ENCODE data around the gene MEGF6. TPM values are rescaled to one million over a fixed set of nuclear protein-coding genes. Genes with fewer than 3 reads are reported as not detected.

MEGF6 gene
- total and polyA plus RNA-seq, 7 donors: 0.67 to 5.5 (median 3.7) TPM

- Histone ChIP-seq H3K27ac (no peak overlapping the region), H3K9me3 (no peaks in the 10 kb centered on the region), H3K27me3 (ENCODE audit: insufficient read depth in 3 of 3, low read length in 2 of 3) (no peaks in the 10 kb centered on the region), H3K4me1 (peaks cover 3% of the 10 kb centered on the region), H3K36me3 (ENCODE audit: insufficient read depth in 1 of 2, low read depth in 1 of 2) (no peaks in the 10 kb centered on the region), H3K4me3 (no peak overlapping the region)
- WGBS, 3 donors: 82 to 87% (median 83%) methylated on average over 12 of the region's 12 CpGs
- DNase-seq: no peak
- peak; percentile 62 for TF ChIP-seq CTCF (IDR thresholded peaks at IDR 0.05)
- no peak for ATAC-seq
- intact Hi-C loops (cut with DNase I): no loop called here
Measured at GRCh38 chr1:3518256-3518655, 93.1 kb downstream of the MEGF6 start.

GRCh38 chr1:3516911-3517675 lies 94.2 kb downstream of the MEGF6 start:
- WGBS, 3 donors: 61 to 73% (median 66%) methylated on average over 26 to 27 of the region's 27 CpGs
- no peak overlapping the region for H3K4me3 ChIP-seq
- ATAC-seq: peak in 1 of 4 donors; percentile 15

GRCh38 chr1:3516481-3516869 lies 94.8 kb downstream of the MEGF6 start:
- Histone ChIP-seq H3K4me3 (no peak overlapping the region), H3K27me3 (ENCODE audit: insufficient read depth in 3 of 3, low read length in 2 of 3) (no peaks in the 10 kb centered on the region), H3K27ac (no peak overlapping the region), H3K4me1 (peaks cover 3% of the 10 kb centered on the region), H3K9me3 (no peaks in the 10 kb centered on the region), H3K36me3 (ENCODE audit: insufficient read depth in 1 of 2, low read depth in 1 of 2) (no peaks in the 10 kb centered on the region)
- DNase-seq: no peak
- intact Hi-C loops (cut with DNase I): no loop called here
- ATAC-seq: no peak
- TF ChIP-seq CTCF (IDR thresholded peaks at IDR 0.05): no peak
- 84 to 90% (median 88%) methylated on average over 15 of the region's 15 CpGs for WGBS, 3 donors

More at GRCh38 chr1:3516911-3517675, 94.2 kb downstream of the MEGF6 start:
- intact Hi-C loops (cut with DNase I): no loop called here
- no peak for DNase-seq
- H3K36me3 ChIP-seq (ENCODE audit: insufficient read depth in 1 of 2, low read depth in 1 of 2): no peaks in the 10 kb centered on the region
- no peak for TF ChIP-seq CTCF (IDR thresholded peaks at IDR 0.05)
- peaks cover 3% of the 10 kb centered on the region for H3K4me1 ChIP-seq
- no peaks in the 10 kb centered on the region for H3K9me3 ChIP-seq
- H3K27me3 ChIP-seq (ENCODE audit: insufficient read depth in 3 of 3, low read length in 2 of 3): no peaks in the 10 kb centered on the region
- no peak overlapping the region for H3K27ac ChIP-seq

GRCh38 chr1:3515774-3516480 lies 95.4 kb downstream of the MEGF6 start:
- WGBS, 3 donors: 67 to 72% (median 71%) methylated on average over 19 of the region's 19 CpGs
- no peak overlapping the region for H3K4me3 ChIP-seq
- H3K27me3 ChIP-seq (ENCODE audit: insufficient read depth in 3 of 3, low read length in 2 of 3): no peaks in the 10 kb centered on the region
- H3K36me3 ChIP-seq (ENCODE audit: insufficient read depth in 1 of 2, low read depth in 1 of 2): no peaks in the 10 kb centered on the region
- no peak for DNase-seq
- peak in 3 of 4 donors; percentile 30 to 42 (median 32) for ATAC-seq
- H3K9me3 ChIP-seq: no peaks in the 10 kb centered on the region
- H3K27ac ChIP-seq: no peak overlapping the region
- peaks cover 3% of the 10 kb centered on the region for H3K4me1 ChIP-seq
- intact Hi-C loops (cut with DNase I): no loop called here
- no peak for TF ChIP-seq CTCF (IDR thresholded peaks at IDR 0.05)
